HG03354 (cell line): Measurements from ENCODE around the gene ADGRG3.

Source experiments
- ATAC-seq: cut with Tn5 transposase; IDR thresholded peaks from one replicate; pipeline ENCODE4 v1.9.1; 2021; ENCODE audit warnings: mild to moderate bottlenecking; ENCODE audit not compliant: unreplicated experiment, poor library complexity, severe bottlenecking

ADGRG3 gene

DNA sequence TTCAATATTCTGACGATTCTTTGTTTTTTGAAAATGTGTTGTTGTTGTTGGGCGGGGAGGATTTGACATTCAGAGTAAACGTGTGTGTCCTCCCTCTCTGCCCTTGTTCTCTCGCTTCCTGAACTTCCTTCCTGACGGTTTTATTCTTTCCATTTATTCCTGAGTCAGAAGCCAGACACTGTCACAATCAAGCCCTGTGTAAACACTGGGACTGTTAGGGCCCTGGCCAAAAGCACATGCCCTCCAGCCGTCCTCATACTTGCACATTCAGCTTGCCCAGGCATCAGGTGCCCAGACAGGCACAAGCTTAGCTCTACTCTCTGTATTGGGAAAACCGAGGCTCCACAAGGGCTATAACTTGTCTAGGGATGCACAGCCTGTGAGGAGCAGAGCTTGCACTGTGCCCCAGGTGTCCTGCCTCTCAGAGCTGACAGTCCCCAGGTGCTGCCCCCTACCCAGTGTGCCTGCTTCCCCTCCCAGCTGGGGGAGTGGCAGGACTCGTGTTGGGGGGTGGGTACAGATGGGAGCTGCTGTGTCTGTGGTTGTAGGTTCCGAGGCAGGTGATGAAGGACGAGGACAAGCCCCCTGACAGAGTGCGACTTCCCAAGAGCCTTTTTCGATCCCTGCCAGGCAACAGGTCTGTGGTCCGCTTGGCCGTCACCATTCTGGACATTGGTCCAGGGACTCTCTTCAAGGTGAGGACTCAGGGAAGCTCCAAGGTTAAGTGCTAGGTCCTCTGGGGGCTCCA, 9.7 kb downstream of the ADGRG3 start:
- no peak for ATAC-seq

DNA sequence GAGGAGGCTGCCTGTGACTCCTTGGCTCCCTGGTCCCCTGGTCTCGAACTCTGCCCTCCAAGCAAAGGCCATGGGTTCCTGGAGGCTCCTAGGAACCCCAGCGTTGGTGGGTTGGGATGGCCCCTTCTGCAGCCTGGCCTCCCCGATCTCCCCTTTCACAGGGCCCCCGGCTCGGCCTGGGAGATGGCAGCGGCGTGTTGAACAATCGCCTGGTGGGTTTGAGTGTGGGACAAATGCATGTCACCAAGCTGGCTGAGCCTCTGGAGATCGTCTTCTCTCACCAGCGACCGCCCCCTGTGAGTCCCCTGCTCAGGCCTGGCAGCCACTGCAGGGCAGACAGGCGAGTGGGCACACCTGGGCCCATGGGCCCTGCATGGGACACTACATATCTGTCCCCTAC, 10.9 kb downstream of the ADGRG3 start:
- ATAC-seq: no peak

GRCh38 chr16:57679767-57680482, 11.8 kb downstream of the ADGRG3 start:
- no peak for ATAC-seq

DNA sequence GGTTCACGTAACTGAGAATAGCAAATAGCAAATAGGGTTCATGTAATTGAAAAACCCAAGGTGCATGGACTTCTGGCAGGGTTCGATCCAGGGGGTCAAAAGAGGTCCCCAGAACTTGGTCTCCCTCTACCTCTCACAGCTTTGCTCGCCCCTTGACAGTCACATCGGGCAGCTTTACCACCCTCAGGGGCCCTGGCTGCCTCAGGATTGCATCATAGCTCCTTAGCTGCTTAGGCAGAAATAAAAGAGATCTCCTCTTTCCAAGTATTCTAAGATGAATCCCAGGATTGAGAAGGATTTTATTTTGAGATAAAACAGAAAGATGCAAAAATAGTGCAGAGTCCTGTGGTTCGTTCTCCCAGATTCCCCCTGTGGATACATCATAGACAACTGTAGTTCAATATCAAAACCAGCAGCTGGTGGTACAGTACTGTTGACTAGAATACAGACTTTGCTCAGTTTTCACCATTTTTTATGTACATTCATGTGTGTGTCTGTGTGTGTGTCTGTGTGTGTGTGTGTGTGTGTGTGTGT, 12.8 kb downstream of the ADGRG3 start:
- no peak for ATAC-seq

DNA sequence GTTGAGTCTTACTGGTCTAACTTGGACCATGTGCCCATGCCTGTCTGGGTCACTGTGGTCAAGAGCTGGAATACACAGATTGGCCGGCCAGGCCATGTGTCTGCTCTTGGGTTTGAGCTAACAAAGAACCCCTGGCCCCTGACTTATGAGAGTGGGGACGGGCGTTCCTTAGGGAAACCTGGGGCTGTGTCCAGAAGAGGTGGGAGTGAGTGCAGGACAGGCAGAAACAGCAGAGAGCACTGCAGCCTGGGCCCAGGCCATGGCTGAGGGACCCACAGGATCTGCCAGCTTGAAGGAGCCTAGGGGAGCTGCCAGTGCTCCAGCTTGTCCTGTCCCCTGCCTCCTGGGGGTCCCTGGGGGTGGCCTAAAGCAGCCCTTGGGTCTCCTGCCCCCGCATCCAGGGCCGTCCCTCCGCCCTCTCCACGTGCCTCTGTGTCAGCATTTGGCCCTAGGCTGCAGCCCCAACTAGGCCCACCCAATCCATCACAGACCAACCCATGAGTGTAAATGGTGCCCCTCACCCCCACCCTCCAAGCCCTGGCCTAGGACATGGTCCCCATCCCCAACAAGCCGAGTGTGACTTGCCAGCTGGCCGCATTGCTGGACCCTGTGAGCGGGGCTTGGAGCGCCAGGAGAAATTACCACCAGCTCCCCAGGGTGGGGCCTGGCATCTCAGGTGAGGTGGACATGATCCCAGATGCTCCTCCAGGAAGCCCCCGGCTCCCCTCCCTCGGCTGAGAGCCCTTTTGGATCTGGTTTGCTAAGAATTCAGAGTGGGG, 14.0 kb downstream of the ADGRG3 start:
- ATAC-seq: no peak

- ATAC-seq: no peak
These were observed 14.9 kb downstream of the ADGRG3 start for GRCh38 chr16:57682809-57683635.

DNA sequence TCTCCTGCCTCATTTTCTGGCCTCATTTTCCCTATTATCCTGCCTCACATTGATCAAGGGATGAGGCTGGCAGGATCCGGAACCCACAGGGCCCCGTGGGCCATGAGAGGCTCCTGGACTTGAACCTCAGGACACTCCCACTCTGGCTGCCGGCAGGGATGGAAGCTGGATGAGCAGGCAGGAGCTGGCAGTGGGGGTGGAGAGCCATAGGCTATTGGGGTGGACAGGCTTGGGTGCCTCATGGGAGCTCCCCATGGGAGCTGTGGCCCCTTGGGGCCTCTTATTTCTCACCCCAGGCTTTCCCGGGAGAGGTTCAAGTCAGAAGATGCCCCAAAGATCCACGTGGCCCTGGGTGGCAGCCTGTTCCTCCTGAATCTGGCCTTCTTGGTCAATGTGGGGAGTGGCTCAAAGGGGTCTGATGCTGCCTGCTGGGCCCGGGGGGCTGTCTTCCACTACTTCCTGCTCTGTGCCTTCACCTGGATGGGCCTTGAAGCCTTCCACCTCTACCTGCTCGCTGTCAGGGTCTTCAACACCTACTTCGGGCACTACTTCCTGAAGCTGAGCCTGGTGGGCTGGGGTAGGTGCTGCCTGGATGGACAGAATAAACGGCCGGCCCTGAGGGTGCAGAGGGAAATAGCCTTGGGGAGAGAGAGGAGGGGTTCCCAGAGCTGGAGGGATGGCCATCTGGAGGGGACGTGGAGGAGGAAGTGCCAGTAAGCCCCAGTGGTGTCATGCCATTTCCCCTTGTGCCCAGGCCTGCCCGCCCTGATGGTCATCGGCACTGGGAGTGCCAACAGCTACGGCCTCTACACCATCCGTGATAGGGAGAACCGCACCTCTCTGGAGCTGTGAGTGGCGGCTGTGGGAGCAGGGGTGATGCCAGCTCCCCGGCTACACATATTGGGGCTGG, 15.8 kb downstream of the ADGRG3 start:
- ATAC-seq: no peak

DNA sequence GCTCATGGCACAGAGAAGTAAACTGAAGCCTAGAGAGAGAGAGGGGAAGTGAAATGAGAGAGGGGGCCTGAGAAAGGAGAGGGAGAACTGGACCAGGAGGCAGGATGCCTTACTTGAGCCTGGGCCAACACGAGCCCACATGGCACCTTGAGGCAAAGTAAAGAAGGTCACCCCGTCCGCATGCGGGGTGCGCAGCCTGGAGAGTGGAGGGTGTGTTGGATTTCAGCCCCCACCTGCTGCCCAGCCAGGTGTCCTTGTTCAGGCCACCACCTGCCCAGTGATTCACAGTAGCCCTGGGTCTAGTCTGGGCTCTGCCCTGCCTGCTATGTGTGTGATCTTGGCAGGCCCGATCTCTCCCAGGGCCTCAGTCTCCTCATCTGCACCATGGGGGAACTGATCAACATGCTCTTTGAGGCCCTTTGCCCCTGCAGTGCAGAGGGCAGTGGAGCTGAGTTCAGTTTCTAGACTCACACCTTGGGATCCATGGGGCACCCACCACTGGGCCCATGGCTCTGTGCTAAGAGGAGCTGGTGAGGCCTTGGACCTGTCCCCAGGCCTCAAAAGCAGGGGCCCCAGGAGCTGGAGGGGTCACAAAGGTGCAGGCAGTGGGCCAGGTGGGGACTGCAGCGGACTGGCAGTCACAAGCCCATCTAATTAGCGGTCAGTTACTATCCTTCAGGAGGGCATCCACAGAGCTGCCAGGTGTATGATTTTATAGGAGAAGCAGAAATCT, 16.7 kb downstream of the ADGRG3 start:
- no peak for ATAC-seq

- no peak for ATAC-seq
These were observed 17.5 kb downstream of the ADGRG3 start for GRCh38 chr16:57685633-57686032.

DNA sequence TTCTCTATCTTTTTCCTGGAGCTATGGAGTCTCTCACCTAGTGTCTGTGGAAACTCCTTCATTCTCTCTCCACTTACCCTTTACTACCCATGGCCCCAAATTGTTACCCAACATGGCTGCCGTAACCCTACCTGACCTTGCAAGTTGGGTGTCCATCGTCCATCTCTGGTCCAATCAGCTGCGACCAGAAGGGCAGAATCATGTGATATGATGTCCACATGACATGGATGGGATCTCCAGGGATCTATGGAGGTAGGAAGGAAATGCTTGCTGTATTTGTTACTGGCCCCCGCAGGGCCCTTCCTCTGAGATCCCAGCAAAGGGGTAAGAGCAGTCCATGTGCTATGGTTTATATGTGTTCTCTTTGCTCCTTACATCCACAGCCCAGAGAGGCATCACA, 18.5 kb downstream of the ADGRG3 start:
- no peak for ATAC-seq

GRCh38 chr16:57687363-57687929, 19.3 kb downstream of the ADGRG3 start:
- ATAC-seq: no peak

- ATAC-seq: no peak
These were observed 20.4 kb downstream of the ADGRG3 start for GRCh38 chr16:57688487-57688986.

DNA sequence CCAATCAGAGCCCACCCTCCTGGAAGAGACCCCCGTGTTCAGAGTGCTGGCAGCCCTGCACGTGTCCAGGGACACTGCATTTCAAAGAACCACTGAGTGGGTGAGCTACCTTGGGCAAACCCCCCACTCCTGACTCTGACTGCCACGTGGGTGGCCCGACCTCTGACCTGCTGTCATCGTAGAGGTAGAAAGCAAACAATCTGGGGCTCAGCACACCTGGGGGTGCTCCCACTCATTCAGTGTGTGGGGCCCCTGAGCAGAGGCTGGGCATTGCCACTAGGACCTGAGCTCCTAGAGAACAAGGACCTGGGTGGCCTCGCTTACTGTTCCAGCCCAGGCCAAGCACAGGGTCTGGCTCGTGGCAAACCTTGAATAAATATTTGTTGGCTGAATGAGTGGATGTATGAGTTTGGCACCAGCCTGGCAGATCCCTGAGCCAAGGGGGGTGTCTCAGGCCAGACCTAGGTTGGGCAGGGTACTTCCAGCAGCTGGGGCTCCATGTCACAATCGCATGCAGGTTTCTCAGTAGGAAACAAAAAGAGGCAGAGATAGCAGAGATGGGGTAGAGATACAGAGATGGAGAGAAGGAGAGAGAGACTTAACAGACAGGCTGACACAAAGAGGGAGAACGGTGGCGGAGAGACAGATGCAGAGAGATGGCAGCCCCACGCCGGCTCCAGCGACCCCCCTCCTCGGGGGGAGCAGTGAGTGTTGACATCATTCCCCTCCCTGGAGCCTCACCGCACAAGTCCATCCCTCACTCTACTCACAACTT, 21.1 kb downstream of the ADGRG3 start:
- no peak for ATAC-seq

DNA sequence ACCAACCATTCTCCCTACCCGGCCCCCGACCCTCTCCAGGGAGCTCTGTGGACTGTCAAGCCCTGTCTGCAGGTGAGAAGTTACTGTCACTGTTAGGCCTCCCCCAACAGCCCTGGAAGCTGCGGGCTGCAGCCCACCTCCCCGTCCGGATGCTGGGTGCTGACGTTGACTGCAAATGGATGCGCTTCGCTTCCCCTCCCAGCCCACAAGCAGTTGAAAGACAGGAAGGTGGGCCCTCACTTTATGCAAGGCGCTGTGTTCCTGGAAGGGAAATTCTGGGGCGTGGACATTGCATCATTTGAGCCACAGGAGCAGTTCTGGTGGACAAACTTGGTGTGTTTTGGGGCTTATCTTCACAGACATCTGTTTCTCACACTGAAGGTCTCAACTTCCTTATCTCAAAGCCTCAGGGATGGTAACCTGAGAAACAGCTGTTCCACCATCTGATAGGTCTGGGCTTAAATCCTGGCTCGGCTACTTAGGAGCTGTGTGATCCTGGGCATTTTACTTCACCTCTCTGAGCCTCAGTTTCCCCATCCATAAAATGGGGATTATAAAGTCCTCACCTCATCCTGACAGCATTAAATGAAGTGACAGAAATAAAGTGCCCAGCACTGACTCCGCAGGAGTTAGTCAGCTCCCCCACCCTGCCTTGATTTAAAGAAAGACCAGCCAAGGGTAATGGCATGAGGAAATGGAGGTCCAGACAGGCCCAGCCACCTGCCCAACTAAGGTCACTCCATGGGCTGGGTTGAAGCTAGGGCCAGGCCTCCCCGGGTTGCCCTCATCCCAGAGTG, 21.9 kb downstream of the ADGRG3 start:
- peak; percentile 72 for ATAC-seq

- ATAC-seq: no peak
These were observed 22.8 kb downstream of the ADGRG3 start for GRCh38 chr16:57690782-57691471.
